Measurements from ENCODE around the gene ZAR1.
"Not testable (repeated sequence)": the region's sequence is repeated elsewhere in the genome, so short reads cannot be mapped to it uniquely, and the experiment has no call there.

The ZAR1 gene, protein sequence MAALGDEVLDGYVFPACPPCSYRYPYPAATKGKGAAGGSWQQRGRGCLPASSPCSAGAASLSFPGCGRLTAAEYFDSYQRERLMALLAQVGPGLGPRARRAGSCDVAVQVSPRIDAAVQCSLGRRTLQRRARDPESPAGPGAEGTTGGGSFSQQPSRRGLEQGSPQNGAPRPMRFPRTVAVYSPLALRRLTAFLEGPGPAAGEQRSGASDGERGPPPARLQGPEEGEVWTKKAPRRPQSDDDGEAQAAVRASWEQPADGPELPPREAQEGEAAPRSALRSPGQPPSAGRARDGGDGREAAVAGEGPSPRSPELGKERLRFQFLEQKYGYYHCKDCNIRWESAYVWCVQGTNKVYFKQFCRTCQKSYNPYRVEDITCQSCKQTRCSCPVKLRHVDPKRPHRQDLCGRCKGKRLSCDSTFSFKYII

DNA sequence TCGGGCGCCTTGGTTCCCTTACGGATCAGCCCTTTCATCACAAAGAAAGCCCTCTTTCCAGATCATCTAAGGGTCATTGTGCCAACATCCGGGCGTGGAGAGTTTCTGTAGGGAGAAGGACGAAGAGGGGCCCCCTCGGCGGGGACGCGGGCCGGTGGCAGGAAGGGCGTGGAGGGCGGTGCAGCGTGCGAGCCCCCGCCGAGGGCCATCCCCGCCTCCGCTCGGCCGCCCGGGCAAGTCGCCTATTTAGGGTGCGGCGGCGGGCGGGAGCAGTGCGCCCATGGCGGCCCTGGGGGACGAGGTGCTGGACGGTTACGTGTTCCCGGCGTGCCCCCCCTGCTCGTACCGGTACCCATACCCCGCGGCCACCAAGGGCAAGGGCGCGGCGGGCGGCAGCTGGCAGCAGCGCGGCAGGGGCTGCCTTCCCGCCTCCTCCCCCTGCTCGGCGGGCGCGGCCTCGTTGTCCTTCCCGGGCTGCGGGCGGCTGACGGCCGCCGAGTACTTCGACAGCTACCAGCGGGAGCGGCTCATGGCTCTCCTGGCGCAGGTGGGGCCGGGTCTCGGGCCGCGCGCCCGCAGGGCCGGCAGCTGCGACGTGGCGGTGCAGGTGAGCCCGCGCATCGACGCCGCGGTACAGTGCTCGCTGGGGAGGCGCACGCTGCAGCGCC lies at the start of gene ZAR1:
Gene ZAR1, plus strand, starts transcription at position 241 of the 668 bp plus-strand sequence. Its CDS starts 40 bp downstream, at position 281.
- DNase-seq = no peak

DNA sequence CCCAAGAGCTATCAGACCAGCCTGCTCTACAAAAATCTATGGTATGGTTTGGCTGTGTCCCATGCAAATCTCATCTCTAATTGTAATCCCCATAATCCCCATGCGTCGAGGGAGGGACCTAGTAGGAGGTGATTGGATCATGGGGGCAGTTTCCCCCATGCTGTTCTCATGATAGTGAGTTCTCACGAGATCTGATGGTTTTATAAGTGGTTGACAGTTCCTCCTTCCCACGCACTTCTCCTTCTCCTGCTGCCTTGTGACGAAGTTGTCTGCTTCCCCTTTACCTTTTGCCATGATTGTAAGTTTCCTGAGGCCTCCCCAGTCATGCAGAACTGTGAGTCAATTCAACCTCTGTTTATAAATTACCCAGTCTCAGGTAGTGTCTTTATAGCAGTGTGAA lies 49.1 kb upstream of the ZAR1 start:
- not testable (repeated sequence) for DNase-seq

DNA sequence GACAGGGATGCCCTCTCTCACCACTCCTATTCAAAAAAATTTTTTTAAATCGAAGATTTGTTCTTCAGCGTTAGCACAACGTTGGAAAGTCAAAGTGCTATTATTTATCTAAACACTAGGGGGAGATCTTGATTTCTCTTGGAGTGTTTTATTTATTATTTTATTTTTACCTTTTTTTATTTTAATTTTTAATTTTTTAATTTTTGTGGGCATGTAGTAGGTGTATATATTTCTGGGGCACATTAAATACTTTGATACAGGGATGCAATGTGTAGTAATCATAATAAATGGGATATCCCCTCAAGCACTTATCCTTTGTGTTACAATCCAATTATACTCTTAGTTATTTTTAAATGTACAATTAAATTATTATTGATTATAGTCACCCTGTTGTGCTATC lies 44.3 kb upstream of the ZAR1 start:
- DNase-seq = no peak

DNA sequence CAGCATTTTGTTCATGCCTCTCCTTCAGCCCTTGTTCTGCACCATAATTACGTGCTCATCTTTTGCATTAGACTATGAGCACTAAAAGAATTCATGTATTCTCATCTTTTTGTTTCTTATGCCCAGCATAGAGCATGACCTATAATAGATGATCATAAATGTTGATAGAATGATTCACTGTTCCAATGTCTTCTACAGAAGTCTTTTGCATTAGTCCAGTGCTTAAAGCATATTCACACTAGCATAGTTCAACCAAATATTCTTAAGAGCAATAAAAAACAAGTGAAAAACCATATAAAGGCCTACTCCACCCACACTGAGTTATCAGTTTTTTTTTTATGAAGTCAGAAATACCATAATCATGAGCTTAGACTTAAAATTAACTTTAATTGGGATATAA lies 43.4 kb upstream of the ZAR1 start:
- no peak for DNase-seq

DNA sequence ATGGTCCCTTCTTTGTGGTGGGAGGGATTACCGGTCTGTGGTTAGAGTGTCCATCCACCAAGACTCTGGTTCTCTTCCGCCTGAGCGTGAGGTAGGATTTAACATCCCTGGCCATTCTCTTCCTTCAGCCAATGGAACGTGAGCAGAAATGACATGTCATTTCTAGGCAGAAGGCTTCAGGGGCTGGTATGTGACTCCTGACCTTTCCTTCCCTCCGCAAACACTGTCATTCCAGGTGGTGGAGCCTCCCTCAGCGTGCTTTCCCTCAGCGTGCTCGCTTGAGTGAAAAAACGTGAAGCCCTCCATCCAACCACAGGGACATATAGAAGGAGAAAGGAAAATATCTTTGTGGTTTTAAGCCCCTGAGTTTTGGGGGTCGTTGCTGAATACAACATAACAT lies 40.9 kb upstream of the ZAR1 start:
- DNase-seq = no peak

DNA sequence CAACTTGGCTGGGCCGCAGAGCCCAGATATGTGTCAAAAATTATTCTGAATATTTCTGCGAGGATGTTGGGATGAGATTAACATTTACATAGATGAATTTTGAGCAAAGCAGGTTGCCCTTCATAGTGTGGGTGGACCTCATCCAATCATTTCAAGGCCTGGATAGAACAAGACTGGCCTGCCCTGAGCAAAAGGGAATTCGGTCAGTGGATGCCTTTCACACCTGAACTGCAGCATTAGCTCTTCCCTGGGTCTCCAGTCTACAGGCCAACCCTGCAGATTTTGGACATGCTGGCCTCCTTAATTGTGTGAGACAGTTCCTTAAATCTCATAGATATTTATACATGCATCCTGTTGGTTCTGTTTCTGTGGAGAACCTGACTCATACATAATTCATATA lies 39.3 kb upstream of the ZAR1 start:
- no peak for DNase-seq

DNA sequence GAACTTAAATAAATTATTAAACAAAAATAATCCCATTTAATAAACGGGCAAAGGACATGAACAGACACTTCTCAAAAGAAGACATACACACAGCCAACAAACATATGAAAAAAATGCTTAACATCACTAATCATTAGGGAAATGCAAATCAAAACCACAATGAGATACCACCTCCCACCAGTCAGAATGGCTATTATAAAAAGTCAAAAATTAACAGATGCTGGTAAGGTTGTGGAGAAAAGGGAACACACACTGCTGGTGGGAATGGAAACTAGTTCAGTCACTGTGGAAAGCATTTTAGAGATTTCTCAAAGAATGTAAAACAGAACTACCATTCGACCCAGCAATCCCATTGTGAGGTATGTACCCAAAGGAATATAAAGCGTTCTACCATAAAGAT lies 38.4 kb upstream of the ZAR1 start:
- DNase-seq = not testable (repeated sequence)

DNA sequence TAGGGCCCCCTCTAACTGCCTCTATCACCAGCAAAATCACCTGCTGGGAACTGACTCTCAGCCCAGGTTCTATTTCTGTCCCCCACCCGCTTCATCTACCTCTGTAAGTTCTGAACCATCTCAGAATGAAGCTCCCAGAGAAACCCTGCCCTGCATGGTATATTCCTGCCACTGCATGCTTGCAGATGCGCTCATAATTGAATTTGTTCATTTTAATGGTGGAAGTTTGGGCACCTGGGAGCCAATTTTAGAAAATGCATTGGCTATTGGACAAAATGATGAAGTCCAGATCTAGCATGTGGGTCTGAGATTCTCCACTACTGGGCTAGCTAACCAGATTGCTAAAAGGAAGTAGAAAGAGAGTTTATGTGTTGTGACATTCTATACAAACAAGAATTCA lies 35.5 kb upstream of the ZAR1 start:
- DNase-seq = no peak

DNA sequence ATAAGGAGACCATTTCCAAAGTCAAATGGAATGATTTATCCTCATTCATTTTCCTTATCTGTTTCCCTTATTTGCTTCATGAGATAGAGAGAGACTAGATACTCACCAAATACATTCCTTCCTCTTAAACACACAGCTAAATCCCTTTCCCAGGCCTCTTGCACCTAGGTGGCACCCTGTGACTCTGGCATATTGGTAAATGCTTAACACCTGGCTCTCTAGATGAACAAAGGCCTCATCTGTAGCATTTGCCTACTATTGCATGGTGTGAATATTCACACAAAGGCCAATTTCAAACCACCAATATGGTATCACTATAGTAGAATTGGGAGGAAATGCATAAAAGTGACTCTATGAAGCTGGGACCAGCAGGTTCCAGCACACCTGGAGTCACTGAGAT lies 29.1 kb upstream of the ZAR1 start:
- no peak for DNase-seq

DNA sequence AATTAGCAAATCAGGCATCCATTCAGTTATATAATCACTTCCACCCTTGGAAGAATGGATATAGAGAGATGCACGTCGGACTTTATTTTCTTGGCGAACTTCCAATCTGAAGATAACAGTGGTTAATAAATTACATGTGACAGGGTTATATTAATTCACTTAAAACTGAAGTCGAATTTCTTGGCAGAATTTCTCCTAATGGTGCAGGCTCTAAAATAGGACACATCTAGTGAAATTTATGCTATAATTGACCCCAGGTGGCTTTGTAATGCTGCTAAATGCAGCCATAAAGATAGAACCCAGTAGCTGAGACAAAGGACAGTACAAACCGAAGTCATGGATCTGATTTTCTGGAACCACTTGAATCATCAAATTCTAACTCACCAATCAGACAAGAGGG lies 27.7 kb upstream of the ZAR1 start:
- no peak for DNase-seq

DNA sequence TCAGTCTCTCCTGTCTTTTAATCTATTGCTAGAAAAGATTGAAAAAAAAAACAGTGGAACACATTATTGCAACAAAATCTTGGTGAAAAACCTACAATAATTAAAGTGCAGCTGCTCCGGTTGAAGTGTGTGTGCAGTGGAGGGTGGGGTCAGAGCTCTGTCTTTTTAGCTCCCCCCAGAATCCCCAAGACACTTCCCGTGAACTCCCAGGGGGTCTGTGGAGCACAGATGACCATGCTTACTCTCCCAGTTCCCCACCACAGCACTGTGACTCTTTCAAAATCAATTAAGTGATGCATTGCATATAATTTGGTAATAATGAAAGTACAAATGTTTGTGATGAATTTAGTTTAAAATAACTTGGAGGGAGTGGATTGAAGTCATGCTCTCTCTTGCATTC lies 22.6 kb upstream of the ZAR1 start:
- DNase-seq = no peak

DNA sequence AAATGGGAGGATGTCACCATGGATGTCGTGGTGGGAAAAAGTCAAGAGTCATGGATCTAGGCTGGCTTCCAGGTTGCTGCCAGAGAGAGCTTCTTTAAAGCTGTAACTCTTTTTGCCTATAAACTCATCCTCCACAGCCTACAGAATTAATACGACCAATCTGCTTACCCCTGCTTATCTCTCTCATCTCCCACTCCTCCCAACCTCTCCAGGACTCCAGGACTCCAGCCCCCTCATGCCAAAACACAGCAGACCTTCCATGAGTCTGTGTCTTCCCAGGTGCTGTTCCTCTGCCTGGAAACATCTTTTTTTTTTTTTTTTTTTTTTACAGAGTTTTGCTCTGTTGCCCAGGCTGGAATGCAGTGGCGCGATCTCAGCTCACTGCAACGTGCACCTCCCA lies 22.2 kb upstream of the ZAR1 start:
- no peak for DNase-seq

DNA sequence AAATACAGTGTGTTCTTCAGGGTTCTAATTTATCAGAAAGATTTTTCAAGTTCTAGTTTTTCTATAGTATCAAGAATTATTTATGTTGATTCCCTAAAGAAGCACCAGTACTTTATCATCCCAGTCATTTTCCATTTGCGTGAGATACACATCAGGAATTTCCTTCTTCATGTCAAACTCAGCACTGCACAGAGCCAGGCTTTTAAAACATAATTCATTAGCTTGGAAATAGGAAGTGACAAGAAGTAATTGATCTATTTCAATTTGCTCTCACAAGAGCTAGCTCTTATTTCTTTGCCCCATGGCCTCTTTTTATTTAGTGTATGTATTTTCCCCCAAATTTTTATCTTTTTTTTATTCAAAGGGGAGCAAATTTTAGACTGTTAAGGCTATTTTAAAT lies 19.9 kb upstream of the ZAR1 start:
- no peak for DNase-seq

DNA sequence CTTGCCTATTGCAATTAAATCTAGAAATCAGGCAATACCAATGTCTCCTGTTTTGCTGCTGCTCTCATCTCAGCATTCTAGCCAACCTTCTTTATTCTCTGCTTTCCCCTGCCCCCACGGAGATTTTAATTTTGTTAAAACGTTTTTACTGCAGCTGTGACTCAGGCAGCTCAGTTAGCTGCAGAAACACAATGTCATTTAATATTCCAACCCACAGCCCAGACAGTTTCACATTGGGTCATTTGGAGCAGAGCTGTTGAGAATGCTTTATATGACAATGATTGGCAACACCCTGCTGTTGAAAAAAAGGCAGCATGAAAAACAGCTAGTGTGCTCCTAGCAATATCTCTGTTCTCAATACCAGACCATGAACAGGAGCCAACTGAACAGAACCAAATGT lies 19.5 kb upstream of the ZAR1 start:
- DNase-seq = no peak

DNA sequence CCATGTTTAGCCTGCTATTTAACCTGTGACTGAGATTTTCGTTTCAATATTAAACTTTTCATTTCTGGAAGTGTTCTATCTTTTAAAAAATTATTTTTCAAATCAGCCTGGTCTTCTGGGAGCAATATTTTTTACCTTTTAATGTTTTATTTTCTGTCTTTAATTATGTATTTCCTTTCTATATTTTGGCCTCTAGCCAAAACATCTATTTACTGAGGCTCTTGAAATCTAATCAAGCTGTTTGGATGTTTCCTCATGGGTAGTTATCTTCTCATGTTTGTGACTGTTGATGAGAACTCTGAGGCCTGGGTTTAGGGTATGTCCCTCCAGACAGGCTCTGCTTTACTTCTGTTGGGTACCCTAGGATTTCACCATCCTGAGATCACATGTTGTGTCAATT lies 17.3 kb upstream of the ZAR1 start:
- no peak for DNase-seq

DNA sequence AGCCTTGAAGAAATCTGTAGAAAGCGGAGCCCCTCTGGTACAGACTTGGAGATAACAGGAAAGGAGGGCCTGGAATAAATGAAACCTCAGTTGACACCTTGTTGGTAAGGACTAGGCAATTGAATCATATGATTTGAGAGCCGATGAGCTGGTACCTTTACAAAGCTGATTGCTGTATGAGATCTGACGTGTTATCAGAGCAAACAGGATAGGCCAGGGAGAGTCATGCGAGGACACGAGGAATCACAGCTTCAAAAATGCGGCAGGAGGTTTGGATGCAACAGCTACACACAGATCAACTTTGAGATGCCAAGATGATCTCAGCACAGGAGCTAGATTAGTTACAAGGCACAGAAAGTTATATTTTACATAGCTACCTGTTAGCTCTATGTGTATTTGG lies 14.3 kb upstream of the ZAR1 start:
- DNase-seq = no peak

DNA sequence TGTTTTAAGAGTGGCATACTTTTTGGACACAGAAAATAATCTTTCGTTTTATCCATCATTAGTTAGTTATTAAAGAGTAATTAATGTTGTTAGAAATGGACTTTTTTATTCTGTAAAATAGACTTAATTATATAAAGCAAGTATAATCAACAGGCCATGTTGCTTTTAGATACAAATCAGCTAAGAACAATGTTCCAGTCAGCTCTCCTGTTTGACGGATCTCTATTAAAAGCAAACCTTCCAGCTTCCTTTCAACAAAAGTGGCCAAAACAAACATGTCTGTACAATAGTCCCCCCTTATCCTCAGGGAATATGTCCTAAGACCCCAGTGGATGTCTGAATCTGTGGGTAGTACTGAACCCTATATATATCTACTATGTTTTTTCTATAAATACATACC lies 11.8 kb upstream of the ZAR1 start:
- DNase-seq = no peak

DNA sequence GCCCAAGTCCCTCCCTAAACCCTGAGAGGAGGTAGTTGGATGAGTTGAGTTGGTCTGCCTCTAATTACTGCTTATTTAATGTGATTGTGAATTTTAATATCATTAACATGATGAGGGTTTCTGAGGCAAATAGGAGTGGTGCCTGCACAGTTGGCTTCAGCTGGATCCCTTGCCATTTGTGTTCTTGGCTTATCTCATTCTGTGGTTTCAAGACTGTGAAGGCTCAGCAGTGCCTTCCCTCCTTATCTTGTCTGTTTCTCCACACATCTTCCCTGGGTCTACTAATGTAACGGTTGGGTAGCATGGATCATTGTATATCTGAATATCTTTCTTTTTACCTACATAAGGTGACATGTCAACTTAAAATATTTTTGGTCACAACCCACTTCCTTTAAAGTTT lies 8.5 kb upstream of the ZAR1 start:
- DNase-seq = no peak

DNA sequence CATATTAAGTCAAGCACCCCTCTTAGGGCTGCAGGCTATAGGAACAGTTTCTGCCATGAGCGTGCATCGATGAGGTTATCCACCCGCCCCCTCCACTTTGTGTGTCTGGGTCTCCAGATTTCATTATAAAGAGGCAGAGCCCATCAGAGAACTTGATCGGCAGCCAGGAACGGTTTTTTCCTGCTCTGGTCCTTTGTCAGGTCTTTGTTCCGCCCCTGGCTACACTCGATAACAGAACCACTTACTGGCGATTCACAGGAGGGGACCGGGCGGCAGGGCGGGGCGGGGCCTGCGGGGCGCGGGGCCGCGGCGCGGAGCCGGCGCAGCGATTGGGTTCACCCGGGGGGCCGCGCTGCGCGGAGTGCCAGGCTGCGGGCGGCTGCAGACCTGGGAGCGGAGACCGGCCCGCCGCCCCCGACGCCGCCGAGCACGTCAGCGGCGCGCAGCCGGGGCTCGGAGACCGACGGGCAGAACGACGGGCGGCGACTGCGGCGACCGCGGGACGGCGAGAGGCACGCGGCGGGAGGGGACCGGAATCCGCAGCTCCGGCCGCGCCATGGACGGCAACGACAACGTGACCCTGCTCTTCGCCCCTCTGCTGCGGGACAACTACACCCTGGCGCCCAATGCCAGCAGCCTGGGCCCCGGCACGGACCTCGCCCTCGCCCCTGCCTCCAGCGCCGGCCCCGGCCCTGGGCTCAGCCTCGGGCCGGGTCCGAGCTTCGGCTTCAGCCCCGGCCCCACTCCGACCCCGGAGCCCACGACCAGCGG lies 6.9 kb upstream of the ZAR1 start, which contains the start of gene SLC10A4:
Gene SLC10A4, plus strand, starts transcription at position 338 of the 771 bp plus-strand sequence. Its CDS starts 219 bp downstream, at position 557.
- DNase-seq = no peak

DNA sequence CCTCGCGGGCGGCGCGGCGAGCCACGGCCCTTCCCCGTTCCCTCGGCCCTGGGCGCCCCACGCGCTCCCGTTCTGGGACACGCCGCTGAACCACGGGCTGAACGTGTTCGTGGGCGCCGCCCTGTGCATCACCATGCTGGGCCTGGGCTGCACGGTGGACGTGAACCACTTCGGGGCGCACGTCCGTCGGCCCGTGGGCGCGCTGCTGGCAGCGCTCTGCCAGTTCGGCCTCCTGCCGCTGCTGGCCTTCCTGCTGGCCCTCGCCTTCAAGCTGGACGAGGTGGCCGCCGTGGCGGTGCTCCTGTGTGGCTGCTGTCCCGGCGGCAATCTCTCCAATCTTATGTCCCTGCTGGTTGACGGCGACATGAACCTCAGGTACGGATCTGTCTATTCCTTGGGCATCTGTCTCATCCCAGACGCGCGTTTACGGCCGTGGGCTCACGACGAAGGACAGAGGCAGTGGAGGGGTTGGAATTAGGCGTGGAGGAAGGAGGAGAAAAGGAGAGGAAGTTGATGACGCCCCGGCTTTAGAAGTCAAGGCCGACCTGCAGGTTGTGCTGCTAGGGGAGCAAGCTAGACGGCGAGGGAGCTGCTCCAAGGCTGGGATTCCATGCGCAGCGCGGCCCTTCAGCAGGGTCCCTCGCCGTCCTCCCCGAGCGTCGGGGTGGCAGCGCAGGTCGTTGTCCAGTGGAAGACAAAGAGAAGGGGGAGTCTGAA lies 6.1 kb upstream of the ZAR1 start:
- no peak for DNase-seq

DNA sequence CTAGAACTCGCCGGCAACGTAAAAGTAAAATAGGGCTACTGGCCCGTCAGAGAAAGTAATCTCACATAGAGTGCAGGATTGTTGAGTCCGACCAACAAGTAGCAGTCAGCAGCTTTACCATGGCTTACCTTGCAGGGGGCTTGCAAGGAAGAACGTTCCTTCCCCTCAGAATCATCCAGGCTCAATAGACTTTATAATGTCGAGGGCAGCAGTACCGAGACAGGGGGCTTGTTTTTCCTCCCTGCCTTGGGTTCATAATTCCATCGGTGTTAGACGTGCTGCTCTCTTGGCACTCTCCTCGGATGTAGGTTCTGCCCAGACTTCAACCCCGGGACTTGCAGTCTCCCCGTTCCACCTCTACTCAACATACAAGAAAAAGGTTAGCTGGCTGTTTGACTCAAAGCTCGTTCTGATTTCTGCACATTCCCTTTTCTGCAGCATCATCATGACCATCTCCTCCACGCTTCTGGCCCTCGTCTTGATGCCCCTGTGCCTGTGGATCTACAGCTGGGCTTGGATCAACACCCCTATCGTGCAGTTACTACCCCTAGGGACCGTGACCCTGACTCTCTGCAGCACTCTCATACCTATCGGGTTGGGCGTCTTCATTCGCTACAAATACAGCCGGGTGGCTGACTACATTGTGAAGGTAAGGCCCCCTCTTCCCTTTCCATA lies 5.4 kb upstream of the ZAR1 start:
- no peak for DNase-seq

DNA sequence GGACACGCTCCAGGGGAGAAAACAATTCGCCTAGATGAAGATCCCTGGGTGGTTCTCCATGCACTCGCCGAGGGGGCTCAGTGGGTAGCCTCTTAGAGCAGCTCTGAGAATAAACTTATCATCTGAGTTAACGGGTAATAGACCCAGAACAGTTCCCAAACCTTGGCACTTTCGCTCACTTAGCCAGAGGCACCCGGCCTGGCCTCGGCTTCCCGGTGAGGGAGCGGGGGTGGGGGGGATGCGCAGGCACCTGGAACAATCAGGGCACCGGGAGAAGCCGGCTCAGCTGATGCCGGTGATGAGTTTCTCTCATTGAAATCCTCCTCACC lies 405 bp upstream of the ZAR1 start:
- DNase-seq = no peak
